HEK293T (cell line): ENCODE results near the gene PIAS1.

Experiments
- ARNT ChIP-seq: fragments of 450-650 bp; IDR thresholded peaks from 2 replicates; pipeline ENCODE4 v1.6.1; 2017; ENCODE audit warnings: mild to moderate bottlenecking
- BHLHE40 ChIP-seq: fragments of 450-650 bp; IDR thresholded peaks from 2 replicates; pipeline ENCODE4 v1.6.1; 2016; ENCODE audit warnings: mild to moderate bottlenecking, moderate library complexity, borderline replicate concordance
- ELF4 ChIP-seq: fragments of 450-650 bp; IDR thresholded peaks from 2 replicates; pipeline ENCODE4 v1.6.1; 2017; ENCODE audit warnings: antibody characterized with exemption
- FOXA1 ChIP-seq: fragments of 450-650 bp; IDR thresholded peaks from 2 replicates; pipeline ENCODE4 v1.6.1; 2016; ENCODE audit warnings: mild to moderate bottlenecking
- FOXK2 ChIP-seq: fragments of 450-650 bp; IDR thresholded peaks from 2 replicates; pipeline ENCODE4 v1.6.1; 2016; ENCODE audit warnings: mild to moderate bottlenecking
- FOXM1 ChIP-seq: fragments of 450-650 bp; IDR thresholded peaks from 2 replicates; pipeline ENCODE4 v1.6.1; 2017; ENCODE audit warnings: mild to moderate bottlenecking, borderline replicate concordance
- HDGF ChIP-seq: fragments of 450-650 bp; IDR thresholded peaks from 2 replicates; pipeline ENCODE4 v1.6.1; 2017; ENCODE audit warnings: antibody characterized with exemption, borderline replicate concordance
- LEF1 ChIP-seq: fragments of 450-650 bp; IDR thresholded peaks from 2 replicates; pipeline ENCODE4 v1.6.1; 2017; ENCODE audit warnings: mild to moderate bottlenecking, borderline replicate concordance
- NFRKB ChIP-seq: fragments of 450-650 bp; IDR thresholded peaks from 2 replicates; pipeline ENCODE4 v1.6.1; 2016; ENCODE audit warnings: mild to moderate bottlenecking, moderate library complexity
- PKNOX1 ChIP-seq: fragments of 450-650 bp; IDR thresholded peaks from 2 replicates; pipeline ENCODE4 v1.6.1; 2016
- SP1 ChIP-seq: fragments of 450-650 bp; IDR thresholded peaks from 2 replicates; pipeline ENCODE4 v1.6.1; 2017
- SUZ12 ChIP-seq: fragments of 450-650 bp; IDR thresholded peaks from 2 replicates; pipeline ENCODE4 v1.6.1; 2016; ENCODE audit warnings: mild to moderate bottlenecking
- TARDBP ChIP-seq: fragments of 450-650 bp; IDR thresholded peaks from 2 replicates; pipeline ENCODE4 v1.6.1; 2016
- ZNF384 ChIP-seq: fragments of 450-650 bp; IDR thresholded peaks from 2 replicates; pipeline ENCODE4 v1.6.1; 2016

GRCh38 chr15:68197170-68197492 lies 143.0 kb downstream of the PIAS1 start:
- TF ChIP-seq SUZ12 (no peak), FOXM1 (no peak), FOXA1 (no peak), BHLHE40 (no peak), SP1 (no peak), FOXK2 (no peak), ELF4 (no peak), ARNT (no peak), TARDBP (no peak), ZNF384 (no peak), HDGF (no peak), PKNOX1 (no peak), NFRKB (no peak), LEF1 (no peak)
